22Rv1 (cell line): ENCODE results near the gene PLCD3.

Source experiments
- ZFX ChIP-seq: fragments of 450-650 bp; IDR thresholded peaks from 2 replicates; pipeline ENCODE4 v1.6.1; 2017; ENCODE audit warnings: antibody characterized with exemption, borderline replicate concordance
- TF ChIP-seq, protein P1 (sequence below): fragments of 450-650 bp; IDR thresholded peaks from 2 replicates; pipeline ENCODE4 v1.5.1; 2017; ENCODE audit warnings: mild to moderate bottlenecking

DNA sequence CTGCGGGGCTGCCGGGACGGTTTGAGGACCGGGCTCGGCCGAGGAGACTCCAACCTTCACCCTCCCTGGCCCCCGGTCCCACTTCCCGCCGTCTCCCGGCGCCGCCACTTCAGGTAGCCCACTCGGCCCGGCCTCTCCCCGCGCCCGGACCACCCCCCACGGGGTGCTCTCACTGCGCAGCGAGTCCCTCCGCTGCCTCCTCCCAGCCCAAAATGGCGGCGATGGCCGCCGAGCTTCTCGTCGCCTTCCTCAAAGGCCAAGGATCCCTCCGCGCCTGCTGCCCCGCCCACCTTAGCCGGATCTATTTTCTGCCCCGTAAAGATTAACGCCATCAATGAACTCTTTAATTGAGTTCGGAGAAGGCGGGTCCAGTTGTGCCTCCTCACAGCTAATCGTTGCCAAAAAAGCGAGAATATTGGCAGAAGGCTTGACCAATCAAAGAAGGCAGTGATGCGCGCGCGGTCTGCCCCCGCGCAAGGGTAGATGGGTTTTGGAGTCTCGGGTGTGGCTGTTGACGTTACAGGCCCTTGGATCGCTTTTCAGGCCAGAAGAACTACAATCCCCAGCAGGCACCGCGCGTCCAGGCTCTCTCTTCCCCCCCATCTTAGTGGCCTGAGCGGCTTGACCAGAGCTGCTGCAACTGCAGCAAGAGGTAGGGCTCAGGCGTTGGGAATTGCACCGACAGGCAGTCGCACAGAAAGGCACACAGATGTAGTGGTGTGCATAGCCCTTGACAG lies 29.1 kb upstream of the PLCD3 start, which contains the start of gene HEXIM2:
- TF ChIP-seq, protein P1, sequence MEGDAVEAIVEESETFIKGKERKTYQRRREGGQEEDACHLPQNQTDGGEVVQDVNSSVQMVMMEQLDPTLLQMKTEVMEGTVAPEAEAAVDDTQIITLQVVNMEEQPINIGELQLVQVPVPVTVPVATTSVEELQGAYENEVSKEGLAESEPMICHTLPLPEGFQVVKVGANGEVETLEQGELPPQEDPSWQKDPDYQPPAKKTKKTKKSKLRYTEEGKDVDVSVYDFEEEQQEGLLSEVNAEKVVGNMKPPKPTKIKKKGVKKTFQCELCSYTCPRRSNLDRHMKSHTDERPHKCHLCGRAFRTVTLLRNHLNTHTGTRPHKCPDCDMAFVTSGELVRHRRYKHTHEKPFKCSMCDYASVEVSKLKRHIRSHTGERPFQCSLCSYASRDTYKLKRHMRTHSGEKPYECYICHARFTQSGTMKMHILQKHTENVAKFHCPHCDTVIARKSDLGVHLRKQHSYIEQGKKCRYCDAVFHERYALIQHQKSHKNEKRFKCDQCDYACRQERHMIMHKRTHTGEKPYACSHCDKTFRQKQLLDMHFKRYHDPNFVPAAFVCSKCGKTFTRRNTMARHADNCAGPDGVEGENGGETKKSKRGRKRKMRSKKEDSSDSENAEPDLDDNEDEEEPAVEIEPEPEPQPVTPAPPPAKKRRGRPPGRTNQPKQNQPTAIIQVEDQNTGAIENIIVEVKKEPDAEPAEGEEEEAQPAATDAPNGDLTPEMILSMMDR, result no peak
- TF ChIP-seq ZFX, result no peak
